GM19438 (cell line): ENCODE data around the gene CCDC69.

Experiments
- ATAC-seq: cut with Tn5 transposase; IDR thresholded peaks from one replicate; pipeline ENCODE4 v1.9.1; 2021; ENCODE audit warnings: low read depth; ENCODE audit not compliant: unreplicated experiment

CCDC69 gene

GRCh38 chr5:151173711-151174611 lies 49.9 kb downstream of the CCDC69 start:
- no peak for ATAC-seq

DNA sequence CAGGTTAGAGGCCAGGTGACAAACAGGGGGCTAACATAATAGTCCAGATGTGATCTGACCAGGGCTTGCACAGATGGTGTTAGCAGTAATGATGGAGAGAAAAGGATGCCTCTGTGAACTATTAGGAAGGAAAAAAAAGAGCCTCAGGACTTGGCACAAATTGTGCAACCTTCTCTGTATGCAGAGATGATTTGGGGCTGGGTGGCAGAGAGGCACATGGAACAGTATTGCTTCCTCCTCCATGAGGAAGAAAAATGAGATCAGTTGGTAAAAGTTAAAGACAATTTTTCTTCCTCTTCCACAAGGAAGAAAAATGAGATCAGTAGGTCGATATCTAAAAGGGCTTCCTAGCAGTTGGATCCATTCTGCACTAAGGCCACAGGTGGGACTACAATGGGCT lies 52.4 kb downstream of the CCDC69 start:
- ATAC-seq: no peak

DNA sequence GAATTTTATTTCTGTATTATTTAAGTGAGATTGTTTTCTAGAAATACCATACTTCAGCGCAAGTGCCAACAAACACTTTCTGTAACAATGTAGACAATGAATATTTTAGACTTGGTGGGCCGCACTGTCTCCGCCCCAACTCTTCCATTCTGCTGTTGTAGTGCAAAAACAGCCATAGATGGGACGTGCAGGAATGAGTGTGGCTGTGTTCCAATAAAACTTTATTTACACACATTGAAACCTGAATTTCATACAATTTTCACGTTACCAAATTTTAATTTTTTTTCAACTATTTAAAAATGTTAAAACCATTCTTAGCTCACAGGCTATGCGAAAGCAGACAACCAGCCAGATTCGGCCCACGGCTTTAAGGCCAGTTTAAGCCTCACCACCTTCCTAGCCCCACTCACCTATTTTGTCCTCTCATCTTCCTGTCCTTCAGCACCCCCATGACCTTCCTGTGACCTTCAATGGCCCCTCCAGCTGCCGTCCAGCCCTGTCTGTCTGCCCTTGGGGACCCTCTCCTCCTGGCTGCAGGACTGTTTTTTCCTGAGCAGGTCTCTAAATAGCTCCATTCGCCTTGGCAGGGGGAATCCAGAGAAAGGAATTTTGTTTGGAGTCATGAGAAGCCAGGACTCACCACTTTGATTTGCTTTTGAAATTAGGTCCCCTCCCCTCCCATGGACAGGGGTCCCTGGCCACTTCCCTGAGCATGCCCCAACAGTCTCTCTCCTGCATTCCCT lies 55.1 kb downstream of the CCDC69 start:
- no peak for ATAC-seq

GRCh38 chr5:151167022-151167421 lies 56.9 kb downstream of the CCDC69 start:
- ATAC-seq: no peak

GRCh38 chr5:151164687-151165392 lies 59.1 kb downstream of the CCDC69 start:
- ATAC-seq: peak; percentile 74

DNA sequence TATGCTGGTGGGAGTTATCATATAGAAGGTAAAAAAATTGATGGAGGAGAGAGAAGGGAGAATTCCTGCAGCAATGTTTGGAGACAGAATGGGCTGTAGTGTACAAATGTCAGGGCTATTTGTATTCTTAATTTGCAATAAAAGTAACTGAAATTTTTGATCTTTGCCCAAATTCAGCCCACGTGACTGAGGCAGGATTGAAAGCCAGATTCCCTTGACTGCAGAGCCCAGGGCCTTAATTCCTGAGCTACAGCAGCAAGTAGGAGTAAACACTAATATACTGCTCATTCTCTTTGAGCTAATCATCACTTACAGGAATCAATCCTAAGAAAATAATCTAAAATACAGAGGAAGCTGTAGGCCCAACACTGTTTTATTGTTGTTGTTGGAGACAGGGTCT lies 61.1 kb downstream of the CCDC69 start:
- ATAC-seq: no peak

- ATAC-seq: no peak
Observed at GRCh38 chr5:151159649-151160373, 64.1 kb downstream of the CCDC69 start.

DNA sequence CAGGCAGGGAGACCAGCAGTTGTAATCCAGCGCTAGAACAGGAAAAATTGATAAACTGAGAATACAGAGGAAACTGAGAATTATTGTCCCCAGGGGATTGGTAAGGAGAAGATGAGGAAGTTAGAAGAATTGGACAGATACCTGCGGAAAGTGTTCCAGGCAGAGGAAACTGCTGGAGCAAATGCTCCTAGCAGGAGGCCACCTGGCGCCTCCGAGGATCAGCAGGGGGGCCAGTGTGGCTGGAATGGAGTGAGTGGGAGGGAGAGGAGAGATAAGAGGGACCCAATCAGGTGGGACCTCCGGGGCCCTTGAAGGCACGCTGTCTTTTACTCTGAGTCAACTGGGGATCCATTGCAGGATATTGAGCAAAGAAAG lies 65.6 kb downstream of the CCDC69 start:
- no peak for ATAC-seq

DNA sequence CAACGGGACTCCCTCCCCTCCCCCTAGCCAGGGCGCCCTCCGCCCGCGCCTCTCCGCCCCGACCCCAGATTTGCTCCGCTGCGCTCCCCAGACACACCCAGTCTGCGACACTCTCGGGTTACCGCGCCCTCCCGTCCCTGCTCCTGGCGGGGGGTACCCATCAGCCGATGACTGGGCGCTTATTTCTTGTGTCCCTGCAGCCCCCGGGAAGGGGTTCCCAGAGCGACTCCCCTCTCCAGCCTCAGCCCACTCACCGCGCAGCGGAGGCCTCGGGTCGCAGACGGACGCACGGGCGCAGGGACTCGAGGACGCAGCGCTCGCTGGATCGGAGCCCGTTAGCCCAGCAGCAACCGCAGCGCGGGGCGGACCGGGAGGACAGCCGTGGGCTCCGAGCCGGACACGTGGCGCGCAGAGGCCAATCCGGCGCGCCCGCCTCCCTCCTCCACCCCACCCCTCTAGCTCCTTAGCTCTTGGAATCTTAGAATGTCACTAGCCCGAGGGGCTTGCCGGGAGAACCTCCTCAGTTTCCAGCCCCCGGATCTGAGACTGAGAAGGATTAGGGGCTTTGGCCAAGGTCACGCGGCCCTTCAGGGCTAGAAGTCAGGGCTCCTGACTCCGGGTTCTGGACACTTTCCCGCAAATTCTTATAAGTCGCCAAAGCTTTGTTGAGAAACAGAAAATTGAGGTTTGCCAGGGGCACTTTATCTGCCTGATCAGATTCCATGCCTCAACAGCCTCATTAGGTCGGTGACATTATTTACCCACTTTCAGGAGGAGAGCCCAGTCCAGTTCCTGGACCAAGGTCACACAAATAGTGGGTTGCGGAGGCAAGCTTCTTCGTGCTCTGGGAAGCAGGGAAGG lies 66.2 kb downstream of the CCDC69 start, which contains the start of gene ANXA6:
TSS of gene ANXA6 (minus strand) at position 354 of the 861 bp plus-strand sequence. CDS start 9,878 bp downstream, outside the sequence.
- peak; percentile 44 for ATAC-seq

- no peak for ATAC-seq
Observed at GRCh38 chr5:151156507-151157420, 67.1 kb downstream of the CCDC69 start.

DNA sequence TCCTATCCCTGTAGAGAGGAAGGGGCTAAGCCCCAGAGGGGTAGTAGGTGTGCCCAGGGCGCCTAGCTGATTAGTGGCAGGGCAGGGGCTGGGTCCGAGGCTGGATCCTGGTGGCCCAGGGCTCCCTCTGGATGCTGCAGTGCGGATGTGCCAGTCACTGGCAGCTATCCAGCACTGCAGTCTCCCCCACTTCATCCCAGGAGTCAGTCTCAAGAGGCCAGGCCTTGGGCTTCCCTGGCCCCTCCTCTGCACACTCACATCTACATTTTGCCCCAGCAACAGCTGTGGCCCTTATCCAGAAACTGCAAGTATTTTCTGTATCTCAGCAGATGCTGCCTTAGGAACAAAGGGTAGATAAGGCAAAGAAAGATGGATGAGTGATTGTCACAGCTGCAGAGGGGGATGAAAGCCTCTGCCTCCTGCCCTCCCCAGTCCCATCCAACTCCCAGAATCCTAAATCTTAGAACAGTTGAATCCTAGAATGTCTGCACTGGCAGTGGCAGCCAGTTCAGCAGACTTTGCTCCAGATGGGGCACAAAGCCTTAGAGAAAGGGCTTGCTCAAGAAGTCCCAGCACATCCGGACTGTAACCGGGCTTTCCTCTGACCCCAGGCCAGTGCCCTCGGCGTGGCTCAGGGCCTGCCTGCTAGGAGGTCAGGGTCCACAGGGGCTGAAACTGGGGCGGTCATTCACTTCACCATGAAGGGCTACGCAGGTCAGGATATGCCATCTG lies 68.0 kb downstream of the CCDC69 start:
- peak; percentile 27 for ATAC-seq

DNA sequence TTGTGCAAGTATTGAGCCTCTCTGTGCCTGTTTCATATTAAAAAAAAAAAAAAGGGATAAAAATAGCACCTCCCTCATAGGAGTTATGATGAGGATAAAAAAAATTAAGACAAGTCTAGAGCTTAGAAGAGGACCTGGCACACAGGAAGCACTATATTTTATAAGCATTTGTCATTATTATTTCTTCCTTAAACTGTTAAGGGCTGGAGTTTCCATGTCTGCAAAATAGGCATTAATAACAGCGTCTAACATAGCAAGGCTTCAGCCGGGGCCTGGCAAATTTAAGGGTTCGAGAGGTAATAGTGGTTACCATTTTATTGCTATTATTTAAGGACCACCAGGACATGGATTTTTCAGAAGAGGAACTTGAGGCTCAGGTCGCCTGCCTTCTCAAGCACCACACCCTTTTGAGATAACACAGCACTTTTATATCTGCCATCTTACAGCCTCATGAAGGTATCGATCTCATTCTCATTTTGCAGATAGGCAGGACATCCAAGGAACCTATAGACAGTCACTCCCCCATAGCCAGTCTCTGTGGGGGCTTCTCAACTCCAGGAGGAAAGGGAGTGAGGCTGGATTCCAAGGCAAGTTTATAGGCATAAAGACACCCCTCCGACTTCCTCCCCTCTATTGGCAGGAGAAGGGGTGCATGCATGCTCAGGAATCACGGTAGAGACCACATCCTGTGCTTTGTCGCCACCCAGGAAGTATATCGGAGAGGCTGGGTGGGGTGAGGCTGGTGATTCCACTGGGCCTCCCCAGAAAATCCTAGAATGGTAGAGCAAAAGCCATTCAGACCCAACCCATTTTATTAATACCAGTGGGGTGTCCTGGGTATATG lies 68.7 kb downstream of the CCDC69 start:
- peak; percentile 35 for ATAC-seq

- ATAC-seq: no peak
Observed at GRCh38 chr5:151153766-151154272, 70.1 kb downstream of the CCDC69 start.

GRCh38 chr5:151153300-151153699 lies 70.6 kb downstream of the CCDC69 start:
- no peak for ATAC-seq

DNA sequence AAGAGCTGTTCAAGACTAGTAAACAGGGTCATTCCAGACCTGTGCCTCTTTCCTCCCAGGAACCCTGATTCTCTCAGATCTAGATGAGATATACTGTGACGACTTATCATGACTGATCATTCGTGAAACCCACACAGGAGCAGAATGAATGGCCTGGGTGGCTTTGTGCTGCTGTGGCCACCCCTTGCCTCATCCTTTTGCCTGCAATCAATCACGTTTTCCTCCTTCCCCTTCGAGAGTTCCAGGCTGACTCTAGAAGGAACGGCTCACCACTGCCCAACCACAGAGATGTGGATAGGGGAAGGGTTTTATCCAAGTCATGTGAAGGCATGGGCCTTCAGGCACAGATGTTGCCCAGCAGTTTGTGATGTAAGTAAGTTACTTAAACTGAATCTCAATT lies 72.1 kb downstream of the CCDC69 start:
- ATAC-seq: no peak

DNA sequence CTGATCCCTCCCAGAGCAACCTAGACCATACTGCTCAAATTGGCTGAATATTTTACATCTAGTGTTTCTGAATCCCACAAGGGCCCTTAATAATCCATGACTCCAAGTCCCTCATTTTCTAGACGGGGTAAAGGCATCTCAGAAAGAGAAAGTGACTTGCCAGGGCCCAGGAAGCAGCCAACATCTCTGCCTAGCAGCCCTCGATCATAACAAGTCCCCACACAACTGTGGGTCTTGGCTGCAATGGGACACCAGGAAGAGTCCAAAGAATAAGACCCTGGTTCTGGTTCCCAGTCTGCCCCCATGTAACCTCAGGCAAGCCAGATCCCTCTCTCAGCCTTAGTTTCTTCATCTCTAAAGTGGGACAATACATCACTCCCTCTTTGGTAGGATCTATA lies 72.6 kb downstream of the CCDC69 start:
- ATAC-seq: no peak
